GM21619 (cell line): ENCODE measurements around the gene PADI2.
A peak's percentile ranks its signal among the peaks of the same experiment; 100 is the strongest.

Source experiments
- ATAC-seq: cut with Tn5 transposase; IDR thresholded peaks from one replicate; pipeline ENCODE4 v1.9.1; 2021; ENCODE audit not compliant: unreplicated experiment

The PADI2 gene

GRCh38 chr1:17119076-17119772, at the start of gene PADI2:
Gene PADI2, minus strand, starts transcription at chr1:17119451. Its CDS starts 80 bp downstream, at chr1:17119371.
- ATAC-seq: peak; percentile 73

GRCh38 chr1:17168091-17168876, 49.0 kb upstream of the PADI2 start:
- no peak for ATAC-seq

GRCh38 chr1:17167786-17168090, 48.5 kb upstream of the PADI2 start:
- no peak for ATAC-seq

GRCh38 chr1:17167041-17167785, 48.0 kb upstream of the PADI2 start:
- ATAC-seq: no peak

GRCh38 chr1:17165823-17166222, 46.6 kb upstream of the PADI2 start:
- no peak for ATAC-seq

GRCh38 chr1:17163789-17164666, 44.8 kb upstream of the PADI2 start:
- no peak for ATAC-seq

GRCh38 chr1:17163371-17163770, 44.1 kb upstream of the PADI2 start:
- ATAC-seq: no peak

GRCh38 chr1:17162941-17163340, 43.7 kb upstream of the PADI2 start:
- ATAC-seq: no peak

GRCh38 chr1:17161926-17162800, 42.9 kb upstream of the PADI2 start:
- no peak for ATAC-seq

- no peak for ATAC-seq
These were observed 42.0 kb upstream of the PADI2 start for GRCh38 chr1:17161137-17161740.

GRCh38 chr1:17158961-17159360, 39.7 kb upstream of the PADI2 start:
- no peak for ATAC-seq

GRCh38 chr1:17156108-17156507, 36.9 kb upstream of the PADI2 start:
- ATAC-seq: no peak

- no peak for ATAC-seq
These were observed 36.1 kb upstream of the PADI2 start for GRCh38 chr1:17155257-17155920.

GRCh38 chr1:17149771-17150170, 30.5 kb upstream of the PADI2 start:
- no peak for ATAC-seq

- no peak for ATAC-seq
These were observed 29.8 kb upstream of the PADI2 start for GRCh38 chr1:17148950-17149608.

GRCh38 chr1:17145648-17146047, 26.4 kb upstream of the PADI2 start:
- ATAC-seq: no peak

- no peak for ATAC-seq
These were observed 24.5 kb upstream of the PADI2 start for GRCh38 chr1:17143760-17144159.

GRCh38 chr1:17141441-17142197, 22.4 kb upstream of the PADI2 start:
- peak; percentile 51 for ATAC-seq
